SK-N-SH treated with all-trans-retinoic acid at 6 μM for 48 hours (cell line): ENCODE measurements around the gene MPZL3.

ENCODE experiments used
- ATAC-seq: fragments of 200-7000 bp; cut with Tn5 transposase; 3 replicates; pipeline ENCODE4 v1.9.1; 2020; ENCODE audit warnings: mild to moderate bottlenecking, moderate library complexity
- ARNTL ChIP-seq: fragments of 450-650 bp; formaldehyde crosslinking; IDR thresholded peaks from 2 replicates; pipeline ENCODE4 v1.5.0; 2020; ENCODE audit warnings: low read depth, mild to moderate bottlenecking, moderate library complexity, borderline replicate concordance
- BACH2 ChIP-seq: fragments of 250-450 bp; sonication (Bioruptor Pico); IDR thresholded peaks from 2 replicates; pipeline ENCODE4 v1.9.0; 2021; ENCODE audit warnings: mild to moderate bottlenecking, borderline replicate concordance
- CREB5 ChIP-seq: fragments of 250-450 bp; sonication (Bioruptor Pico); IDR thresholded peaks from 2 replicates; pipeline ENCODE4 v1.5.1; 2020; ENCODE audit warnings: low read depth, mild to moderate bottlenecking, moderate library complexity
- CSDC2 ChIP-seq: fragments of 250-450 bp; sonication (Bioruptor Pico); IDR thresholded peaks from 2 replicates; pipeline ENCODE4 v1.5.0; 2020; ENCODE audit warnings: mild to moderate bottlenecking, moderate library complexity
- ESRRG ChIP-seq: fragments of 250-450 bp; sonication (Bioruptor Pico); IDR thresholded peaks from 2 replicates; pipeline ENCODE4 v1.6.1; 2021; ENCODE audit warnings: mild to moderate bottlenecking
- ISL1 ChIP-seq: fragments of 250-450 bp; sonication (Bioruptor Pico); IDR thresholded peaks from 2 replicates; pipeline ENCODE4 v2.1.2; 2022; ENCODE audit warnings: mild to moderate bottlenecking, moderate library complexity
- OSR1 ChIP-seq: fragments of 250-450 bp; sonication (Bioruptor Pico); IDR thresholded peaks from 2 replicates; pipeline ENCODE4 v1.8.0; 2022; ENCODE audit warnings: moderate library complexity, mild to moderate bottlenecking, inconsistent platforms
- PATZ1 ChIP-seq: fragments of 250-450 bp; sonication (Bioruptor Pico); IDR thresholded peaks from 2 replicates; pipeline ENCODE4 v1.8.0; 2020; ENCODE audit warnings: mild to moderate bottlenecking, moderate library complexity, borderline replicate concordance
- POU6F1 ChIP-seq: fragments of 250-450 bp; sonication (Bioruptor Pico); IDR thresholded peaks from 2 replicates; pipeline ENCODE4 v1.8.0; 2021; ENCODE audit warnings: low read depth, mild to moderate bottlenecking, moderate library complexity, borderline replicate concordance
- RARB ChIP-seq: fragments of 250-450 bp; sonication (Bioruptor Pico); IDR thresholded peaks from 2 replicates; pipeline ENCODE4 v1.8.0; 2021; ENCODE audit warnings: mild to moderate bottlenecking, moderate library complexity
- SNAI2 ChIP-seq: fragments of 250-450 bp; sonication (Bioruptor Pico); IDR thresholded peaks from 2 replicates; pipeline ENCODE4 v1.5.0; 2020; ENCODE audit warnings: mild to moderate bottlenecking, moderate library complexity
- TCF4 ChIP-seq: fragments of 250-450 bp; sonication (Bioruptor Pico); IDR thresholded peaks from 2 replicates; pipeline ENCODE4 v1.8.0; 2021; ENCODE audit warnings: mild to moderate bottlenecking, moderate library complexity, borderline replicate concordance
- TSHZ2 ChIP-seq: fragments of 250-450 bp; sonication (Bioruptor Pico); IDR thresholded peaks from 2 replicates; pipeline ENCODE4 v1.5.0; 2020; ENCODE audit warnings: mild to moderate bottlenecking, moderate library complexity
- ZFP3 ChIP-seq: fragments of 250-450 bp; sonication (Bioruptor Pico); IDR thresholded peaks from 2 replicates; pipeline ENCODE4 v1.5.0; 2020; ENCODE audit warnings: mild to moderate bottlenecking, moderate library complexity
- ZNF565 ChIP-seq: fragments of 450-650 bp; formaldehyde crosslinking; conservative IDR thresholded peaks from 2 replicates; pipeline ENCODE4 v1.5.0; 2020; ENCODE audit warnings: low read depth, mild to moderate bottlenecking, moderate library complexity
- ZNF70 ChIP-seq: fragments of 450-650 bp; formaldehyde crosslinking; IDR thresholded peaks from 2 replicates; pipeline ENCODE4 v1.5.0; 2020; ENCODE audit warnings: mild to moderate bottlenecking, moderate library complexity

The MPZL3 gene

GRCh38 chr11:118277312-118277711 is 25.1 kb upstream of the MPZL3 start:
- ATAC-seq: no peak
- TF ChIP-seq SNAI2 (CRISPR knock-in tag) (no peak), ZNF565 (CRISPR knock-in tag) (no peak), CREB5 (no peak), ZFP3 (CRISPR knock-in tag) (no peak), POU6F1 (CRISPR knock-in tag) (no peak), ZNF70 (CRISPR knock-in tag) (no peak), TCF4 (CRISPR knock-in tag) (no peak), ESRRG (no peak), PATZ1 (CRISPR knock-in tag) (no peak)
- TF ChIP-seq, all 23 proteins: peak for 0

- ATAC-seq: no peak
- no peak for TF ChIP-seq ZNF565 (CRISPR knock-in tag)
- TF ChIP-seq CSDC2 (CRISPR knock-in tag): no peak
- TF ChIP-seq PATZ1 (CRISPR knock-in tag): no peak
- TF ChIP-seq BACH2 (CRISPR knock-in tag): no peak
Observed at GRCh38 chr11:118276422-118276821, 24.3 kb upstream of the MPZL3 start.

GRCh38 chr11:118275176-118275575 is 23.0 kb upstream of the MPZL3 start:
- TF ChIP-seq PATZ1 (CRISPR knock-in tag) (no peak), CSDC2 (CRISPR knock-in tag) (no peak), ESRRG (no peak), ZNF565 (CRISPR knock-in tag) (no peak), TSHZ2 (no peak)
- no peak for ATAC-seq

- TF ChIP-seq TSHZ2 (no peak), ZFP3 (CRISPR knock-in tag) (no peak), RARB (CRISPR knock-in tag) (no peak), SNAI2 (CRISPR knock-in tag) (no peak), PATZ1 (CRISPR knock-in tag) (no peak), ARNTL (CRISPR knock-in tag) (no peak), OSR1 (CRISPR knock-in tag) (no peak), TCF4 (CRISPR knock-in tag) (no peak), ISL1 (CRISPR knock-in tag) (no peak)
- no peak for ATAC-seq
Observed at GRCh38 chr11:118274186-118274585, 22.0 kb upstream of the MPZL3 start.
